Astrocyte of the spinal cord (primary cell): ENCODE data around the gene TLK2.
"Not testable (repeated sequence)": the region's sequence is repeated elsewhere in the genome, so short reads cannot be mapped to it uniquely, and the experiment has no call there.

ENCODE experiments used
- DNase-seq: peaks from one replicate; pipeline ENCODE4 v3.0.0; 2011; ENCODE audit warnings: low read depth, low spot score
- H3K4me3 ChIP-seq: 2 replicates; pipeline ENCODE4 v1.5.1; 2011; ENCODE audit warnings: low read depth, mild to moderate bottlenecking, low read length, moderate library complexity
- CTCF ChIP-seq: IDR thresholded peaks from 2 replicates; pipeline ENCODE4 v1.5.1; 2012; ENCODE audit warnings: low read depth, mild to moderate bottlenecking, low read length, inconsistent platforms
- in situ Hi-C: cut with HindIII; loops from 2 replicates; pipeline ENCODE4 v1.10.0; 2017; ENCODE audit warnings: low sequenced_read_pairs

Gene TLK2

GRCh38 chr17:62511014-62511413 lies 32.4 kb downstream of the TLK2 start:
- H3K4me3 ChIP-seq, DNase-seq, in situ Hi-C loops: not testable (repeated sequence)

DNA sequence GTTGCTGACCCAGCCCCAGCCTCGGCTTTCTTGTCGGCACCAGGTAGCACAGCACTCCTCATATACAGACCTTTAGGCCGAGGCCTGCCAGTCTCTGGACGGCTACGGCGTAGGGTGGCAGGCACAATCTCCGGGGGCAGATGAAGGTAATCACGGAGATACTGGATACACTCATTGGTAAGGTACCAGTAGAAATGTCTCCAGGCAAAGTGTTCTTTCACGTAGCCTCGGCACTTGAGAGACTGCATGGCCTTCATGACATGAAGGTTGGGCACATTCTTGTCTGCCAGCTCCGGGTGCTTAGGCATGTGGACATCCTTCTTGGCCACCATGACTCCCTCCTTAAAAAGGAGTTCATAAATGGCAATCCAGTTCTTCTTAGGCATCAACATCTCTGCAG lies 37.8 kb downstream of the TLK2 start:
- H3K4me3 ChIP-seq, in situ Hi-C loops, DNase-seq: not testable (repeated sequence)

GRCh38 chr17:62521295-62521694 lies 42.7 kb downstream of the TLK2 start:
- H3K4me3 ChIP-seq, in situ Hi-C loops, DNase-seq: not testable (repeated sequence)

GRCh38 chr17:62524077-62524476 lies 45.5 kb downstream of the TLK2 start:
- H3K4me3 ChIP-seq, in situ Hi-C loops, DNase-seq: not testable (repeated sequence)

GRCh38 chr17:62525317-62525716 lies 46.7 kb downstream of the TLK2 start:
- H3K4me3 ChIP-seq, in situ Hi-C loops: not testable (repeated sequence)
- DNase-seq: peak; percentile 5

DNA sequence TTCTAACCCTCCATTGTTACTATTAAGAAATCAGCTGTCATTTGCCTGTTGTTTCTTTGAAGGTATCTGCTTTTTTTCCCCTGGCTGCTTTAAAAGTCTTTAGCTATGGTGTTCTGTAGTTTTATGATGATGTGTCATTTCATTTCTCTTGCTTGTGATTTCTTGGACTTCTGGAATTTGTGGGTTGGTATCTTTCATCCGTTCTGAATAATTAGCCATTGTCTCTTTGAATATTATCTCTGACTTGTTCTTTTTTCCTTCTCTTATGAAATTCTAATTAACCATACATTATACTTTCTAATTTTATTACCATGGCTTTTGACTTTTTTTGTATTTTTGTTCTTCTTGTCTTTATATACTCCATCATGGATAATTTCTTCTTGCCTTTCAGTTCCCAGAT lies 52.3 kb downstream of the TLK2 start:
- in situ Hi-C loops, H3K4me3 ChIP-seq, DNase-seq: not testable (repeated sequence)

- H3K4me3 ChIP-seq, in situ Hi-C loops, DNase-seq: not testable (repeated sequence)
These were observed 57.9 kb downstream of the TLK2 start for GRCh38 chr17:62536557-62536956.

- in situ Hi-C loops, DNase-seq, H3K4me3 ChIP-seq: not testable (repeated sequence)
These were observed 62.4 kb downstream of the TLK2 start for GRCh38 chr17:62541073-62541472.

DNA sequence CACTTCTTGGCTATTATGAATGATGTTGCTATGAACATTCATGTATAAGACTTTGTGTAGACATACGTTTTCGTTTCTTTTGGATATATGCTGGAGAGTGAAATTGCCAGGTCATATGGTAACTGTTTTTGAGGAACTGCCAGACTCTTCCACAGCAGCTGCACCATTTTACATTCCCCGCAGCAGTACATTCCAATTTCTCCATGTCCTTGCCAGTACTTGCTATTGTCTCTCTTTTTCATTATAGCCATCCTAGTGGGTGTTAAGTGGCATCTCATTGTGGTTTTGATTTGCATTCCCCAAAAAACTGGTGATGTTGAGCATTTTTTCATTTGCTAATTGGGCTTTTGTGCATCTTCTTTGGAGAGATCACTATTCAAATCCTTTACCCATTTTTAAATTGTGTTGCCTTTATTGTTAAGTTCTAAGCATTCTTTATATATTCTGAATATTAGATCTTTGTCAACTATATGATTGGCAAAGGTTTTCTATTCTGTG lies 64.7 kb downstream of the TLK2 start:
- H3K4me3 ChIP-seq, in situ Hi-C loops, DNase-seq: not testable (repeated sequence)

DNA sequence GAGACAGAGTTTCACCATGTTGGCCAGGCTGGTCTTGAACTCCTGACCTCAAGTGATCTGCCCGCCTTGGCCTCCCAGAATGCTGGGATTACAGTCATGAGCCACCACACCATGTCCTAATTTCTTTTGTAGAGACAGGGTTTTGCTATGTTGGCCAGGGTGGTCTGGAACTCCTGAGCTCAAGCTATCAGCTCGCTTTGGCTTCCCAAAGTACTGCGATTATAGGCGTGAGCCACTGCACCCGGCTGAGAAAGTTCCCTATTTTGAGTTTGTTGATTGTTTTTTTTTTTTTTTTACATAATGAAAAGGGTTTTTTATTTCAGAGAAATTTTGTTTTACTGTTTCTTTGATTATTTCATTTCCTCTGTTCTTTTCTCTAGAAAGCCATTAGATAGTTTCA lies 67.4 kb downstream of the TLK2 start:
- H3K4me3 ChIP-seq, DNase-seq, in situ Hi-C loops: not testable (repeated sequence)

DNA sequence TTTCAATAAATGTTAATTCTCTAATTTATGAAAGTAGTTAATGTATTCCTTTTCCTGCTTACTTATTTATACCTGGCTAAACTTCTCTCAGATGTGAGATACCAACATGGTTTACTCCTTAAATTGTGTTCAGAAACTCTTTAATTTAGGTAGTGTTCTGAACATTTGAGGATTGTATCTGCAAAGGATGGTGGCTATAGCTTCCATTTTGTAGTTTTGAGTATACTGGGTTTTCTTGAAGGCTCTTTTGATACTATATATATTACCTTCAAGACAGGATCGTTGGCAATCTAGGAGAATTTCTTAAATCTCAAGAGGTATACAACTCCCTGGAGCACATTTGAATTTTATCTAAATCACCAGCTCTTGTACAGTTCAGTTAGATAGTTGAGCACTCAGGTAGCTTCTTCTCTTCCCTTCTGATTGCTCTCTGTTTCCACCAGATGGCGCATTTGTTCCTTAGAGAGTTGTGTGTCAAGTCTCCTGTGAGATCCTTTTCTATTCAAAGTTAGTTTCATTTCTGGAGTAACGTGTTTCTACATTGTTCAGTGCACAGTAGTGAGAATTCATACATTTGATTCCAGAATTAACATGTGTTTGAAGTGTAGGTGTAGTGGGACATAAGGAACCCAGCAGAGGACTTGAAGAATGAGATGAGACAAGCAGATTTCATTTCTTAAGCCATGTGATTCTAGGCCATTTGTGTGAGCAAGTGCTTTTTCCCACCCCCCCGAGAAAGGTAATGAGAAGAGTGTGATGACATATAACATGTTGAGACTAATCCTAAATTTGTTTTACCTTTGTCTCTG lies 74.4 kb downstream of the TLK2 start:
- peak; percentile 75 for DNase-seq
- peak; percentile 29 for TF ChIP-seq CTCF
- in situ Hi-C loops, H3K4me3 ChIP-seq: not testable (repeated sequence)

DNA sequence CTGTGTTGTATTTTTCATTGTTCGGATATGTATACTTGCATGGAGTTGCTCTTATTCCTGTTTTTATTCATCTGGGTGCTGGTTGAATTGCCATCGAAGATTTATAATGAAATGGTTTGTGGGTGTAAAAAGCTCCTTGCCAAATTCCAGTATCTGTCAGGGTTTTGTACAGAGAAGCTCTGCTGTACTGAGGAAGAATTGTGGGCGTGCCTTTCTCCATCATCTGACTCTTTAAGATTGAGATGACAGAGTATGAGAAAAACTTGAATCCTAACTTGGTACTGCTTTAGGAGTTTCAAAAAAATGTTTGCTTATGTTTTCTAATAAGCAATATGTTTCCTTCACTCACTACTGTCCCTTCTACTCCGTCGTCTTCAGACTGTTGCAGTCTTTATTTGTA lies 78.9 kb downstream of the TLK2 start:
- DNase-seq, H3K4me3 ChIP-seq, in situ Hi-C loops: not testable (repeated sequence)

- in situ Hi-C loops, H3K4me3 ChIP-seq: not testable (repeated sequence)
- peak; percentile 20 for DNase-seq
These were observed 80.3 kb downstream of the TLK2 start for GRCh38 chr17:62558941-62559340.

GRCh38 chr17:62560971-62561370 lies 82.3 kb downstream of the TLK2 start:
- H3K4me3 ChIP-seq, DNase-seq, in situ Hi-C loops: not testable (repeated sequence)
